NCI-H187 (cell line): Measurements from ENCODE around the gene RAET1E.
A peak's percentile ranks its signal among the peaks of the same experiment; 100 is the strongest.
"Not testable (repeated sequence)": the region's sequence is repeated elsewhere in the genome, so short reads cannot be mapped to it uniquely, and the experiment has no call there.

Source experiments
- DNase-seq, 2 experiments: peaks; one replicate each; lab custom pipeline; 2025; lab: John Stamatoyannopoulos, UW

RAET1E gene

DNA sequence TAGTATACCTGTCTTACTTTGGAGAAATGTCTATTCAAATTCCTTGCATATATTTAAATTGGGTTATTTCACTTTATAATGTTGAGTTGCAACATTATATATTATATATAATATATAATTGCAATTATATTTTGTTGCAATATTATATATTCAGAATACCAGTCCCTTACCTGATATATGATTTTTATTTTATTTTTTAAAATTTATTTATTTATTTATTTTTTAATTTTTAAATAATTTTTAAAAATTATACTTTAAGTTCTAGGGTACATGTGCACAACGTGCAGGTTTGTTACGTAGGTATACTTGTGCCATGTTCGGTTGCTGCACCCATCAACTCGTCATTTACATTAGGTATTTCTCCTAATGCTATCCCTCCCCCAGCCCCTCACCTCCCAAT, 29.1 kb upstream of the RAET1E start:
- DNase-seq: not testable (repeated sequence)

DNA sequence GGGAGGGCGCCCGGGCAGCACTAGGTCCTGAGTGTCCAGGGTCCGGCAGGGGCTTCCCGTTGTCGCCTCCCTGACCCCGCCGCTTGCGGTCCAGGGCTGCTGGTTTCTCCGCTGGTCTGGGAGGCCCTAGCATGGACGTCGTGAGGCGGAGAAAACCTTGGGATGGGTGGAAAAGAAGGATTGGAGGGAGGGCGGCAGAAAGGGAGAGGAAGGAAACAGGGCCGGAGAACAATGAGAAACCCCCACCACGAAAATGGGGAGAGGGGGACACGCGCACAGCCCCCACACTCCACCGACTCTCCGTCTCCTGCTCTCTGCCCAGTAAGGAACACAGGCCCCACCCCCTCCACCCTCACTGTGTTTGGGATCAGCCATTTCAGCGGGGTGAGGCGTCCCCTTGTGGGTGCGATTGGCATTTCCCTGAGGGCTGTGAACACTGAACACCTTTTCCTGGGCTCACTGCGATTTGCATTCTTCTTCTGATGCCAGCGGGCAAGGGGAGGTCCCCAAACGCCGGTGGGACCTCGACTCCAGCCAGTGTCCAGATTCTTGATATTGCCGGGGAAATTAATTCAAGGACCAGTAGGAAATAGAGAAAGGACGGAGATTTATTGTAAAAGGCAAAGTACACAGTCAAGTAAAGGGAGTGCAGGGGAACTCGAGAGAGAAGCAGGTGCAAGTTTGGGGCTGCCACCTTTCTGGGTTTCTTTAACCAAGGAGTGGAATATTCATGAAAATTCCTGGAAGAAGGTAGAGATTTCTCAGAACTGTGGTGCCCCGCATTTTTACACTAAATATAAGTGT, 28.3 kb upstream of the RAET1E start:
- DNase-seq: peak; percentile 53 to 64

DNA sequence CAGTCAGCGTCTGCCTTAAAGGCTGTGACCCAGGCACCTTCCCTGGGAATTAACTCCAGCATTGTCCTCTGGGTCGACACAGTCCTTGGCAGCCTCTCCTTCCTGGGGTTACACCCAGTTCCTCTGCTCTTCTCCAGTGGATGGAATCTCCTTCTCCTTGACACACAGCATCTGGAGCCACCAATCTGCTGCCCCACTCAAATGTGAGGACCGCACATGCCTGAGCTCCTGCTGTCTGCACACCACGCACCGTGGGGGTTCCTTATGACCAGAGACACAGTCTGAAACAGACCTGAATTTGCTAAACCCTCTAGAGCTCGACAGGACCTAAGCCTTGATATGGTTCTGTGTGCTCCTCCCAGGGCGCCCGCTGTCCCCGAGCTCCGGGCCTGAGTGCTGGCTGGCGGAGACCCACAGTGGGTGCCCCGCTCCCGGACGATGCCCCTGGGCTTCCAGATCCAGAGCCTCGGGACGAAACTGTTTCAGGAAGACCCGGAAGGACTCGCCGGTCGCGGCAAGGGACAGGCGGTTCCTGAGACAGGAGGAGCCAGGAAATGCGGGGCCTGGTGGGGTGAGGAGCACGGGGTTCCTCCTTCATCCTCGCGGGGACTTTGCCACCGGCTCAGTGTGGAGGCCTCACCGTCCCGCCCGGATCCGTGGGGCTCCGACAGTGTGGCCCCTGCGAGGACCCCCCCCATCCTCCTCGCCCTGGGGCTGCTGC, 27.5 kb upstream of the RAET1E start:
- no peak for DNase-seq

DNA sequence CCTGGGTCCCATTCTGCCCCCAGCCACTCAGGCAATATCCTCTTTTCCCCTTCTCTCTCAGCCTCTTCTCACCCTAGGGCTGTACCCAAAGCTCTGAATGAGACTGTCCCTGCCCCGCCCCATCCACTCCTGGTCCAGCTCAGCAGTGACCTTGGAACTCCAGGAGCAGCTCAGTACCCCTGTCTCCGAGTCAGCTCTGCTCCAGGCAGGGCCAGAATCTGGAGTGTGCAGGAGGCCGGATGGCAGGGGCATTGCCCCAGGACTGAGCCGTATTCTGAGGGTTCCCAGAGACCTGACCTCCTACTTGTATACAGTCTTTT, 27.0 kb upstream of the RAET1E start:
- no peak for DNase-seq

DNA sequence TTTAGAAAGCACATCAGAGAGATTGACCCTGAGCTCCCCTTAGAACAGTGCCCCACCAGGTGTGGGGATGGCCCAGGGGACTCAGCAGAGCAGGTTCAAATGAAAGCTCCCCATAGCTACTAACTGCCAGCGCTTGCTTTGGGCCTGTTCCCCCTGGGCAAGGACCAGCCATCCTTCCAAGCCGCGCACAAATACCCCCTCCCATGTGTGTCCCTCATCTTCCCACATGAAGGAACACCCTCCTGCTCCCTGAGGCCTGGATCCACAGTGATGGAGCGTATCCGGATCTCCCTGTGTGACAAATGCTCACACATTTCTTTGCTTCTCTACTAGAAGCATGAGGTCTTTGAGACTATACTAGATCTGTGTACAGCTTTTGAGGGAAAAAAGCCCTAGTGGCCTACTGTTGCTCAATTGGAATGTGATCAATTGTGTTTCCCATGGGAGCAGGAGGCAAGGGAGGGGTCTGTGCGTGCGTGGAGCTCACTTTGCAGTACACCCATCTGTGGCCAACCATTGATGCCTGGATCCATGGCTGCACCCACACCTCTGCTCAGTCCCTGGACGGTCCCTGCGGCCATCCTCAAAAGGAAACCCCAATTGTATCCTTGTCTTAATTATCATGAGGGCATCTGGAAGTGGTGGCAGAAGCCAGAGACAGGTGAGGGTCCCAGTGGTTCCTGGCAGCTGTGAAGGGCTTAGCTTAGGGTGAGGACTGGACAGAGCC, 26.5 kb upstream of the RAET1E start:
- no peak for DNase-seq

DNA sequence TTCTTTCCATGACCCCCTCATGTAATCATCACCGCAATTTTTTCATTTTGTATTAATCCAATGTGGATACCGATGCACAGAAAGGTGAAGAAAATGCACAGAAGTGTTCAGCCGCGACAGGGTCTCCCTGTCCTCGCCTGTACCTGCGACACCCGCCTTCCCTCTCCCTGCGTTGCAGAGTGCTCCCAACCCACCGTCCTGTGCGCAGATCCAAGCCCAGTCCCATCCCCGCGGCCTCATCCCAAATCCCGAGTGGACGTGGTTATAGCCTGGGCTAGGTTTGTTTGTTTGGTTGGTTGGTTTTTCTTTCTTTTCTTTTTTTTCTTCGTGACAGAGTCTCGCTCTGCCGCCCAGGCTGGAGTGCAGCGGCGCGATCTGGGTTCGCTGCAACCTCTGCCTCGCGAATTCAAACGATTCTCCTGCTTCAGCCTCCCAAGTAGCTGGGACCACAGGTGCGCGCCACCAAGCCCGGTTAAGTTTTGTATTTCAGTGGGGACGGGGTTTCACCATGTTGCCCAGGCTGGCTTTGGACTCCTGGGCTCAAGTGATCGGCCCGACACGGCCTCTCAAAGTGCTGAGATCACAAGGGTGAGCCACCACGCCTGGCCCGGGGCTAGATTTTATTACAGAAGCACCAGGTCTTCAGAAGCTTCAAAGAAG, 25.5 kb upstream of the RAET1E start:
- no peak for DNase-seq

DNA sequence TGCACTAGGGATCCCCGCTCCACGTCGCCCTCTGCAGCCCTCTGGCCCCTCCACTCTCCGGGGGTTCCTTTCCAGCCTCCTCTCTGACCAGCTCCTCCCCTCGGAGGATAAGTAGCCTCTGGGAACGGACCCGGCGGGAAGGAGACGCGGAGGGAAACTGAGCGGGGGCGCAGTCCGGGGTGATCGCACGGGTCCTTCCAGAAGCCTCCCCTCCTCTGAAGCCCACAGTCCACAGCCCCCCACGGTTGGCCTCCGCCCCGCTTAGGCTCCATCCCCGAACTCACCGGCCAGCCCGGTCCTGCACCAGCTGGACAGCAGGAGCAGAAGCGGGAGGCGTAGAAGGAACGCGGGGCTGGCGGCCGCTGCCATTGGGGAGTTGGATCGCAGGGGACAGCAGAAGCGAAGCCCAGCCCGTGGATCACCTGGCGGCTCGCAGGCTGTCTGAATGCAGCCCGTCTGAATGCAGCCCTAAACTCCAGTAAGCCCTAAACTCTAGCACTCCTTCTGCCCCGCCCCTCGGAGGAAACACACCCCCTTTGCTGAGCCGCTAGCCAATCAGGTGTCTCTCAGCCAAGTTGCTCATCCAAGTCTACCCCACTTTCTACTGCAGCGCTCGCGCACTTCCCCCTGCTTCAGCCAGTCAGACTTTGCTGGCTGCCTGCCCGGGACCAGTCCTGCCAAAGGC, 24.9 kb upstream of the RAET1E start, which contains the start of gene RAET1G:
Gene RAET1G (minus strand): TSS at position 480 of the 685 bp plus-strand sequence. CDS start 111 bp downstream, at position 369.
- DNase-seq: peak in 1 of 2 experiments; percentile 25

DNA sequence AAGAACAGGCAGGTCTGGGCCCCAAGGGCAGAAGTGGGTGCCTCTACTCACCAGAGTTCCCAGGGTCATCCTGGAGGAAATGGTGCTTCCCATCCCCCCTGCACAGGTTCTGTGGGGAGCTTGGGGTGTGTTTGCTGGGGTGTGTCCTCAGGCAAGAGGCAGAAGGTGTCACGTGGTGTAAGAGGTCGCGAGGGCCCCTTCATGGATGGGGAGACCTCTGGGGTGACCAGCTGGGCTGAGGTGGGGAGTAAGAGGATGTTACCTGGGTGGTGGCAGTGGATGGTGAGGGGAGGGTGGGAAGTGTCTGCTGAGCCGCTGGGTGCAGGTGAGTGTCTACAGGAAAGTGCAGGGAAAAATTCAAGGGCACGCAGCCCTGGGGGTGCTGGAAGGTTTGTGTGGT, 24.2 kb upstream of the RAET1E start:
- not testable (repeated sequence) for DNase-seq

DNA sequence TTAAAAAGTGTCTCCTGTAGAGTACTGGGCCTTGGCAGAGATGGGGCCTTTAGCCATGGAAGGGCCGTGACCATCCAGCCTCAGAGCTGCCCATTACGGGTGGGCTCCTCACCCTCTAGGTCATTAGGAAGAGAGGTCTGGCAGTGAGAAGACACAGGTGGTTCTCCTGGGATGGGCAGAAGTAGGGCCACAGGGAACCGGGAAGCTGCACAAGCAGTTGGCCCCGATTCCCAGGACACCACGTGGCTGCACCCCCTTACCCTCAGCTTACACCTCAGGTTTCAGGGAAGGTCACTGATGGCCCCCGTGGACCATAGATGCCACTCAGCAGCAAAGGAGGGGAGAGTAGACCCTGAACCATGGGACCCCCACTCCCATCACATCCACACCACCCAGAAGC, 23.4 kb upstream of the RAET1E start:
- no peak for DNase-seq

DNA sequence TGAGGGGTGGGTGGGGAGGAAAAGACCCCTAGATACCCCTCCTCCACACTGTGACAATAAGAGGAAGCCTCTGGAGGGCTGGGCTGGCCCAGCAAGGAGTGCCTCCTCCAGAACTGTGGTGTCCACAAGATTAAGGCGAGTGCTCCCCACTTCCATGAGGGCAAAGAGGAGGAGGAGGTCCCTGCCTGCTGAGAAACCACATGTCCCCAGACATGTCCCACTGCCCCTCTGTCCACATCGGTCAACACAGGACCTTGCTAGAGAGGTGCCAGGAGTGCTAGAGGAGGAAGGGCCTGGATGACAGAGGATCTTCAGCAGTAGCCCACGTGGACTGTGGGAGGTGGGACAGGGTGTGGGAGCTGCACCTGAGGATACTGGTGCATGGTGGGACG, 21.9 kb upstream of the RAET1E start:
- DNase-seq: no peak

DNA sequence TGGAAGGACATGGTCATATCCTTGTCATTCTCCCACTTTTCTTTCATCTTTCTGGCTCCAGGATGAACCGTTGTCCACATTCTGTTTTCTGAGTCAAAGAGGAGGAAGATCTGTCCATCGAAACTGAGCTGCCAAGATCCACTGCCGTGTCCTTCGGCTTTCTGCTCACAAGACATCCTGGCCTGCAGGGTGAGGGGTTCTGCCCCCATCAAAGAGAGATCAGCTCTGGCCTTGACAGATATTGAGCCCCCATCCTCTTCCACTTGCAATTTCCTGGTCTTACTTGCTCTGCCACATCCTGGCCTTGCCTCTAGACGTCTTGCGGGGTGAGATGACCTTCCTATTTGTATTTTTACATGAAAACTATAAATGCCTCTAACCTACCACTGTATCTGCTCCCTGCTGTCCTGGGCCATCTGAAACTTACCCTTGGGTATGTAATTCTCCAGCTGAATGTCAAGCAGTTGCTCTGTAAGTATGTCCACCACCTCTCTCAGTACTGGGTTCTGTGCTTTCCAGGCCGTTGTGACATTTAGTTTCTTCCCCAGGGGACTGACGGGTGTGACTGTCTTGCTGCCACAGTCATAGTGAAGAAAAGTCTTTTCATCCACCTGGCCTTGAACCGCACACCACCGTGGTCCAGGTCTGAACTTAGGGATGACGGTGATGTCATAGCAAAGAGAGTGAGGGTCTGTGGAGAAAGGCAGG, 21.4 kb upstream of the RAET1E start:
- not testable (repeated sequence) for DNase-seq

DNA sequence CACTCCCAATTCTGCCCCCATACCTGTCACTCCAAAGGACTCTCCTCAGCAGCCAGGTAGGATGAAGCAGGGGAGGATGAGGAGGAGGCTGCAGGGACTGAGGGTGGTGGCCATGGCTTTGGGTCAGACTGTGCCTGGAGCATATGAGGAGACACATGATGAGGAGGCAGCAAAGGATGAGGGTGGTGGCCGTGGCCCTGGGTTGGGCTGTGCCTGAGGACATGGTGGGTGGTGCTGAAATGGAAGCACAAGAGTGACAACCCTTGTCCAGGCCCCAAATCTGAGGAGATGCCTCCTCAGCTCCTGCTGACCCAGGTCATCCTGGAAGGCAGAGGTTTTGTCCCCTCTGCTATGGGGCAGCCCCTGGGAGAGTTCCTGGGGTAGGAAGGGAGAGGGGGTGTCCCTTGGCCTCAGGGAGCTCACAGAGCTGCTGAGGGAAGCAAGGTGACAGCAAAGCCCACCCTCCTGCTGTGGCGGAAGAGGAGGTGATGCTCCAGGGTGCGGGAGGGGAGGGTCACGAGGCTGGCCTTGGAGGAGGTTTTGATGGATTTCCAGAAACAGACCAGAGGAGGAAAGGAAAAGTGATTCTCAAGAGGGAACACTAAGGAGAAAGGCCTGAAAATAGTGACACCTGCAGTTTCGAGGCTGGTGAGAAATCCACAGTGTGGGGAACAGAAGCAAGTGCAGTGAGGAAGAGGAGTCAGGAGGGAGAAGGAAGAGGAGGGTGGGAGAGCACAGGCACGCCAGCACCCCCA, 20.4 kb upstream of the RAET1E start:
- no peak for DNase-seq

DNA sequence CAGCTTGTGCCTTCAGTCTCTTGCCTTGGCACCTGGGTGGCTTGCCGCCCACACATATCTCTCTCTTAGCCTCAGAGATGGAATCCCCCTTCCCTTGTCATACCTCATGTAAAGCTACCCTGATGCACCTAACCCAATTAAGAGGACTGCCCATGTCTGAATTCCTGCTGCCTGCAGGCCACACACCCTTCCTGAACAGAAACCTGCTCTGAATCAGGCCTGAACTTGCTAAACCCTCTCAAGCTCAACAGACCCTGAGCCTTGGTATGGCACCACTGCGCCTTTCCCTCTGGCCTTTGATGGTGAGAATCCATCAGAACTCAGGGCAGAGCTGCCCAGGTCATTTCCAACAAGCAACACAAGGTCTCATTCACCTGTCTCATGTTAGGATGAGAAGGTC, 19.8 kb upstream of the RAET1E start:
- DNase-seq: no peak

DNA sequence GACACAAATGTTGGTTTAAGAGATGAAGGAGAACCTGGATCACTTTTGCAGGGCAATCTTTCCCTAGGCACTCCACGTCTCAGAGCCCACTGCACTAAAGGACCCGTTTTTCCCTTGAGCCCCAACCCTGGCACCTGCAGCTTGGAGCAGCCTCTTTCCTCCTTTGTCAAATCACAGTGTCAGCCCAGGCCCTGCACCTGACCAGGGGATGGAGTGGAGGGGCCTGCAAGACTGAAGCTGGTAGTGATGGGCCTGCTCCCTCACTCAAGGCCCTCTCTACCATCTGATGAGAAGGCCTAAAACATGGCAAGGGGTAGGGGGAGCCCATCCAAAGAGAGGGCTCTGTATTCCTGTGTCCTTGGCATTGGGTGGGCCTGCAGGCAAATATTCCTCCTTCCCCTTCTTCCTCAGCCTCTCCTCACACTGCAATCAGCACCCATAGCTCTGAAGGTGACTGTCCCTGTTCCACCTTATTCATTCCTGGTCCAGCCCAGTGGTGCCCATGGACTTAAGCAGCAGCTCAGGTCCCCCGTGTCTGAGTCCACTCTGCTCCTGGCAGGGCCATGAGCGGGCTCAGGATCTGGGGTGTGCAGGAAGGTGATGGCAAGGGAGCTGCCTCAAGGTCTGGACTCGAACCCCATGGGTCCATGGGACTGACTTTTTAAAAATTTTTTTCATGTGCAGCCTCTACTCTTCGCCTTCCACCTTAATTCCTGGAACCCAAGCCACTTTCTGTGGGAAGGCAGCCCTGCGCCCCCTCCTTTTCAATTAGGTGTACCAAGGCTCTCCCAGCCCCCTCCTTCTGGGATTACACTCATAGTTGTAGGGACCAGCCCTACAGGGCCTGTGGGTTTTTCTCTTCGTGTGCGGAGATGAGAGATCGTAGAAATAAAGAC, 18.3 kb upstream of the RAET1E start:
- DNase-seq: no peak

DNA sequence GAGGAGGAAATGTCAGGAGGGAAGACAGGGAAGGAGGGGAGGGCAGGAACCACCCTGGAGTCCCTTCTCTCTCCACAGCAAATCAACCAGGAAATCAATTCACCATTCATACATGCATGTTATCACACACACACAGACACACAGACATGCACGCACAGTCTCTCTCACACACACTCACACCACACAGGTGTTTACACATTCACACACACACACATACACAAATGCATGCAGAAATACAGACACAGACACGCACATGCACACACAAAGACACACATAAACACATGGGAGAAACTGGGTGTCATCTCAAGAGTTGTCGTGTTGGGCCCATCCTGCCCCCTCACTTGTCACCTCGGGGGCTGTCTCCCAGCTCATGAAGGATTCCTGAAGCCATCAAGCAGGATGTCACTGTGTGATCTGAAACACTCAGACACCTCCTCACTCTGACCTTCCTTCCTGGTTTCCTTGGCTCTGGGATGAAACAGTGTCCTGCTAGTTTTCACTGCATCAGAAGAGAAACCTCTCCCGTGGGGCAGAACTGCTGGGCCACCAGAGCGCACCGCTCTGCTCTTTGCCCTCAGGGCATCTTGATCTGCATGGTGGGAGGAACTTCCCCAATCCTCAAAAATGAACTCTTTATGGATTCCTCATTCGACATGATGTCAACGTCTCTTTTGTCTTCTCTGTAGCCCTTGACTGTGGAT, 15.8 kb upstream of the RAET1E start:
- DNase-seq: no peak

DNA sequence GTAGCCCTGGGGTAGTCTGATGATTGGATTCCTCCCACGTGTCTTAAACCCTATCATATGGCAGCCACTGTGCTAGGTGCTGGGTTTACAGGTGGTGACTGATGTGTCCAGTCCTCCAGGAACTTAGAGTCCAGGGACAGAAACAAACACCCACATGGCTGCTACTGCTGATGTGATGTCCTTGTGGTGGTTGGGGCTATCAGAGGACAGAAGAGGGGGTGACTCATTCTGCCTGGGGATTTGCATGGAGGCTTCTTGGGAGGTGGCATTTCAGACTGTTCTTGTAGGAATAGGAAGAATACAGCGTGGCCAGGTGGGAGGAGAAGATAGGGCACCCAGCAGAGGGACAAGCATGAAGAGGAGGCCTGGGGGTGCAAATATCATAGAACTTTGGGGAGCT, 15.2 kb upstream of the RAET1E start:
- DNase-seq: no peak

DNA sequence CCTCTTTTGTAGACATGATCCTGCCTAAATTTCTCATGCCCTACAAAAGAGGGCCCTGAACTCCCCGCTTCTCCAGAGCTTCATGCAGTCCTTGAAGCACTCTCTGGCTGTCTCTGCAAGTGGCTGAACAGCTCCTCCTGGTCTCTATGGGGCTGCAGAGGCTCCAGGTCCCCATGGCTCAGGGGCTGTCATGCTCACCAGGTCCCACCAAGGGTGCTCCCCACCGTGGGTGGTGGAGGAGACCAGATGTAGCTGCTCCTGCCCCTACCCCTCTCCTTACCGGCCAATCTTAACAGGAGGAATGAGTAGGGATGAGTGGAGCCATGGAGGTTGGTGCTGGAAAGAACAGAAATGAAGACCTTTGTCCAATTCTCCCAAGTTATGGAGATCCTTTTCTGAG, 14.8 kb upstream of the RAET1E start:
- DNase-seq: not testable (repeated sequence)

DNA sequence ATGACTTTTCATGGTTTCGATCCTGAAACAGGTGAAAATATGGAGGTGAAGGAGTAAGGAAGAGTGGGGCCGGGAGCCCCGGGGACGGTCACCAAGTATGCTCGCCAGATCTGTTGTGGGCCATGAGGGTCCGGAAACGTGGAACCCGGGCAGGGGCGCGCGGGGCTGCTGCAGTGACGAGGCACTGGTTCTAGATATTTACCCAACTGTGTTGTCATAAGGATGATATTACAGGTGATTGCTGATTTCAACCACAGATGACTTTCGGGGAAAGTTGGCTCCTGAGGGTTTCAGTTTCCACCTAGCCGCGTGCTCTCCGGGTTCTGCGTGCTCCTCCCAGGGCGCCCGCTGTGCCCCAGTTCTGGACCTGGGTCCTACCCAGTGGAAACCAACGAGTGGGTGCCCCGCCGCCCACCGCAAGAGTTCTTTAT, 12.8 kb upstream of the RAET1E start:
- DNase-seq: no peak
